Measurements from ENCODE around the gene PRTG.
"Not testable (repeated sequence)": the region's sequence is repeated elsewhere in the genome, so short reads cannot be mapped to it uniquely, and the experiment has no call there.

The PRTG gene

DNA sequence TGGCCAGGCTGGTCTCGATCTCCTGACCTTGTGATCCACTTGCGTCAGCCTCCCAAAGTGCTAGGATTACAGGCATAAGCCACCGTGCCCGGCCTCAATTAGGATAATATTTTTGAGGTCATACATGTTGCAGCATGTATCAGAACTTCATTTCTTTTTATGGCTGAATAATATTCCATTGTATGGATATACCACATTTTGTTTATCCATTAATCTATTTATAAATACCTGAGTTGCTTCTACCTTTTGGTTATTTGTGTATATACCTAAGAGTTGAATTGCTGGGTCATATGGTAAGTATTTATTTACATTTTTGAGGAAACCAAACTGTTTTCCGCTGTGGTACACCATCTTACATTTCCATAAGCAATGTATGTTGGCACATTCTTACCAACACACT, 136.7 kb downstream of the PRTG start:
- TF ChIP-seq, protein P1, sequence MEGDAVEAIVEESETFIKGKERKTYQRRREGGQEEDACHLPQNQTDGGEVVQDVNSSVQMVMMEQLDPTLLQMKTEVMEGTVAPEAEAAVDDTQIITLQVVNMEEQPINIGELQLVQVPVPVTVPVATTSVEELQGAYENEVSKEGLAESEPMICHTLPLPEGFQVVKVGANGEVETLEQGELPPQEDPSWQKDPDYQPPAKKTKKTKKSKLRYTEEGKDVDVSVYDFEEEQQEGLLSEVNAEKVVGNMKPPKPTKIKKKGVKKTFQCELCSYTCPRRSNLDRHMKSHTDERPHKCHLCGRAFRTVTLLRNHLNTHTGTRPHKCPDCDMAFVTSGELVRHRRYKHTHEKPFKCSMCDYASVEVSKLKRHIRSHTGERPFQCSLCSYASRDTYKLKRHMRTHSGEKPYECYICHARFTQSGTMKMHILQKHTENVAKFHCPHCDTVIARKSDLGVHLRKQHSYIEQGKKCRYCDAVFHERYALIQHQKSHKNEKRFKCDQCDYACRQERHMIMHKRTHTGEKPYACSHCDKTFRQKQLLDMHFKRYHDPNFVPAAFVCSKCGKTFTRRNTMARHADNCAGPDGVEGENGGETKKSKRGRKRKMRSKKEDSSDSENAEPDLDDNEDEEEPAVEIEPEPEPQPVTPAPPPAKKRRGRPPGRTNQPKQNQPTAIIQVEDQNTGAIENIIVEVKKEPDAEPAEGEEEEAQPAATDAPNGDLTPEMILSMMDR (conservative IDR thresholded peaks at IDR 0.05): no peak
- no peak overlapping the region for H3K27ac ChIP-seq

GRCh38 chr15:55601374-55601773, 141.6 kb downstream of the PRTG start:
- H3K27ac ChIP-seq: no peak overlapping the region
- TF ChIP-seq, protein P1 (conservative IDR thresholded peaks at IDR 0.05): no peak

GRCh38 chr15:55599439-55599838, 143.5 kb downstream of the PRTG start:
- TF ChIP-seq, protein P1 (conservative IDR thresholded peaks at IDR 0.05): no peak
- H3K27ac ChIP-seq: no peak overlapping the region

DNA sequence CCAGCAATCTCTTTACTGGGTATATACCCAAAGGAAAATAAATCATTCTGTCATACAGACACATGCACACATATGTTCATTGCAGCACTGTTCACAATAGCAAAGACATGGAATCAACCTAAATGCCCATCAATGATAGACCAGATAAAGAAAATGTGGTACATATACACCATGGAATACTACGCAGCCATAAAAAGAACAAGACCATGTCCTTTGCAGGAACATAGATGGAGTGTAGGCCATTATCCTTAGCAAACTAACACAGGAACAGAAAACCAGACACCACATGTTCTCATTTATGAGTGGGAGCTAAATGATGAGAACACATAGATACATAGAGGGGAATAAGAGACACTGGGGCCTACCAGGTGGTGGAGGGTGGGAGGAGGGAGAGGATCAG, 149.9 kb downstream of the PRTG start:
- not testable (repeated sequence) for H3K27ac ChIP-seq

- TF ChIP-seq, protein P1 (conservative IDR thresholded peaks at IDR 0.05): no peak
- no peak overlapping the region for H3K27ac ChIP-seq
Observed at GRCh38 chr15:55590788-55591187, 152.2 kb downstream of the PRTG start.

DNA sequence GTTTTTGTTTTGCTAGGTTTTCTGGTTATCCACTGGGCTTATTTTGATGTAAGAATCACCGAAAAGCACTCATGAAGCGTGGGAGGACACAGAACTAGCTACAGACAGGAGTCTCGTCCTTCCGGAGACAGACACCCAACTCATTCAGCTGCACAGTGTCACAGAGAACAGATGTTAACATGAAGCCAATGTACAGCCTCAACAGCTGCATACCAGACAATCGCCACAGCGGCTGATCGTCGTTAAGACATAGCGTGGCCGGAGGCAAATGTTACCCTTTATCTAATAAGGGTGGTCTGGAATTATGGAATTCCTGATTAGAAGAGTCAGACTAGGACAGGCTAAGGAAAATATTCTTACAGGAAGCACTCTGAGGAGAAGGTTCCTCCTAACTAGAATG, 153.7 kb downstream of the PRTG start:
- H3K27ac ChIP-seq: no peak overlapping the region
- TF ChIP-seq, protein P1 (conservative IDR thresholded peaks at IDR 0.05): no peak

GRCh38 chr15:55588815-55589115, 154.2 kb downstream of the PRTG start:
- TF ChIP-seq, protein P1 (conservative IDR thresholded peaks at IDR 0.05): no peak
- peak overlapping the region; percentile 64 for H3K27ac ChIP-seq

DNA sequence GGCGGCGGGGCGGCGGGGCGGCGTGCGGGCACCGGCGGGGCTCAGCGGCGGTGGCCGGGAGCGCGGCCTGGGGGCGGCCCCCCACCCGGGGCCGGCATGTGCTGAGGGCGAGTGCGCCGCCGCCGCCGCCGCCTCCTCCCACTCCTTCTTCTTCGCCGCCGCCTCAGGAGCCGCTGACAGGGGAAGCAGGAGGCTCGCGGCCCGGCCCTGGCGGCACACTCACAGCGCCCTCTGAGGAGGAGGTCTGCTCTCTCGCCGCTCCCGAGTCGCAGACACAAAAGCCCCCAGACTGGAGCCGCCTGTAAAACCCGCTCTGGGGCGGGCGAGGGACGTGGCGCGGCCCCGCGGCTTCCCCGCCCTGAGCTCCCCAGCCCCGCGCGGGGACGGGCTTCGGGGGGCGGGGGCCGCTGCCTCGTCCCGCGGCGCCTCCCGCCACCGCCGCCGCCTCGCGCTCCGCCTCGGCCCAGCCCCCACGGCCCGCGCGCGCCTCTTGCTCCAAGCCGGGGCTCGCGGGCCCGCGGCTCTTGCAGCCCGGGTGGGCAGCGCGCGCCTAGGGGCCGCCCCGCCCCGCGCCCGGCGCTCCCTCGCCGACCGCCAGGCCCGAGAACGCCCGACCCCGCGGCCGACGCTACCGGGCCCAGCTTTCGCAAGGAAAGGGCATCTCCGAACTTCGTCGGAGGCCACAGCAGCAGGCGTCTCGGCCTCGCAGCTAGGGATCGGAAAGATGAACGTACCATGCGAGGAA, 154.7 kb downstream of the PRTG start, which contains the start of gene PYGO1:
PYGO1 (minus strand) TSS at position 276 of the 745 bp plus-strand sequence. CDS start 462 bp downstream, outside the sequence.
- peak within 1 kb of the TSS; percentile 64 for H3K27ac ChIP-seq
- TF ChIP-seq, protein P1 (conservative IDR thresholded peaks at IDR 0.05): no peak; the same call in none of the 2 replicates

Measured in VCaP (cell line).